Left ventricle myocardium inferior (tissue), 1 donor: ENCODE data around the gene FSCB. TPM values are rescaled to one million over a fixed set of nuclear protein-coding genes. Genes with fewer than 3 reads are reported as not detected.

Experiments
- DNase-seq: peaks from one replicate; pipeline ENCODE4 v3.0.0-alpha.2; 2020
- H3K27ac ChIP-seq: fragments of 200-600 bp; replicated peaks from 2 replicates; pipeline ENCODE4 v1.8.0; 2021
- H3K27me3 ChIP-seq: fragments of 200-600 bp; 2 replicates; pipeline ENCODE4 v1.8.0; 2021; ENCODE audit warnings: low read depth
- H3K36me3 ChIP-seq: fragments of 200-600 bp; 2 replicates; pipeline ENCODE4 v1.8.0; 2021
- H3K4me1 ChIP-seq: fragments of 200-600 bp; 2 replicates; pipeline ENCODE4 v1.8.0; 2021
- H3K4me3 ChIP-seq: fragments of 200-600 bp; 2 replicates; pipeline ENCODE4 v1.8.0; 2021; ENCODE audit warnings: mild to moderate bottlenecking, moderate library complexity
- H3K9me3 ChIP-seq: fragments of 200-600 bp; replicated peaks from 2 replicates; pipeline ENCODE4 v1.8.0; 2021
- CTCF ChIP-seq: fragments of 200-600 bp; IDR thresholded peaks from 2 replicates; pipeline ENCODE4 v1.8.0; 2021; ENCODE audit warnings: antibody characterized with exemption, mild to moderate bottlenecking, borderline replicate concordance
- intact Hi-C: fragments of 100-400 bp; cut with micrococcal nuclease; formaldehyde crosslinking; loops from one replicate; pipeline ENCODE4 v1.11.0; 2022
- total RNA-seq: library from RNA; stranded (reverse); fragmentation: NEBNext Ultra II Directional; extraction: Animal tissue kit (Norgen Biotek cat#: 25700); gene quantifications from one replicate; pipeline ENCODE4 v1.2.1, GENCODE V29; 2021
- donor health status: DM: no; HTN: yes; CAD: no; lungs with severe emphysema.

Gene FSCB
- total RNA-seq, 1 donor from 2014 or later, result not detected

- no peak overlapping the region for H3K27ac ChIP-seq
- no peaks in the 10 kb centered on the region for H3K4me1 ChIP-seq
- no peaks in the 10 kb centered on the region for H3K36me3 ChIP-seq
- intact Hi-C loops, result no loop called here
- no peak for DNase-seq
- no peak for TF ChIP-seq CTCF
- peaks cover 28% of the 10 kb centered on the region for H3K9me3 ChIP-seq
- H3K4me3 ChIP-seq, result no peak overlapping the region
- no peaks in the 10 kb centered on the region for H3K27me3 ChIP-seq
Observed at GRCh38 chr14:44461811-44462210, 45.3 kb downstream of the FSCB start.
